Astrocyte of the cerebellum (primary cell): Measurements from ENCODE around the gene MYO1B.

Experiments
- DNase-seq: peaks from one replicate; pipeline ENCODE4 v3.0.0-alpha.2; 2011; ENCODE audit warnings: low read depth
- H3K4me3 ChIP-seq: 2 replicates; pipeline ENCODE4 v1.5.1; 2011; ENCODE audit warnings: mild to moderate bottlenecking, low read depth, low read length, moderate library complexity
- in situ Hi-C: cut with HindIII; loops from 2 replicates; pipeline ENCODE4 v1.10.0; 2017; ENCODE audit warnings: low sequenced_read_pairs
- TF ChIP-seq, protein P1 (sequence below): IDR thresholded peaks from 2 replicates; pipeline ENCODE4 v1.5.1; 2012; ENCODE audit warnings: low read length, low read depth, moderate library complexity, mild to moderate bottlenecking; ENCODE audit errors: missing control alignments

Gene MYO1B

DNA sequence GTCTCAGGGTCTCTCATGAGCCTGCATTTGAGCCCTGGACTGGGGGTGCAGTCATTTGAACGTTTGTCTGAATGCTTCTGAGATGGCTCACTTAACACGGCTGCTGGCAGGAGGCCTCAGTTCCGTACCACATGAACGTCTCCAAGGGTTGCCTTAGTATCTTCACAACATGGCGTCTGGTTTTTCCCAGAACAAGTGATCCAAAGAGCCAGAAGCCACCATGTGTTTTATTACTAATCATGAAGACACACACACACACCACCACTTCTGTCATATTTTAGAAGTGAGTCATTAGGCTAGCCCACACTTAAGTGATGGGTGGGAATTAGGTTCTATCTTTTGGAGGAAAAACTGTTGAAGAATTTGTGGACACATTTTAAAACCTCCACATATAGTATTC, 15.0 kb upstream of the MYO1B start:
- in situ Hi-C loops: no loop called here
- TF ChIP-seq, protein P1, sequence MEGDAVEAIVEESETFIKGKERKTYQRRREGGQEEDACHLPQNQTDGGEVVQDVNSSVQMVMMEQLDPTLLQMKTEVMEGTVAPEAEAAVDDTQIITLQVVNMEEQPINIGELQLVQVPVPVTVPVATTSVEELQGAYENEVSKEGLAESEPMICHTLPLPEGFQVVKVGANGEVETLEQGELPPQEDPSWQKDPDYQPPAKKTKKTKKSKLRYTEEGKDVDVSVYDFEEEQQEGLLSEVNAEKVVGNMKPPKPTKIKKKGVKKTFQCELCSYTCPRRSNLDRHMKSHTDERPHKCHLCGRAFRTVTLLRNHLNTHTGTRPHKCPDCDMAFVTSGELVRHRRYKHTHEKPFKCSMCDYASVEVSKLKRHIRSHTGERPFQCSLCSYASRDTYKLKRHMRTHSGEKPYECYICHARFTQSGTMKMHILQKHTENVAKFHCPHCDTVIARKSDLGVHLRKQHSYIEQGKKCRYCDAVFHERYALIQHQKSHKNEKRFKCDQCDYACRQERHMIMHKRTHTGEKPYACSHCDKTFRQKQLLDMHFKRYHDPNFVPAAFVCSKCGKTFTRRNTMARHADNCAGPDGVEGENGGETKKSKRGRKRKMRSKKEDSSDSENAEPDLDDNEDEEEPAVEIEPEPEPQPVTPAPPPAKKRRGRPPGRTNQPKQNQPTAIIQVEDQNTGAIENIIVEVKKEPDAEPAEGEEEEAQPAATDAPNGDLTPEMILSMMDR: no peak
- H3K4me3 ChIP-seq: no peak overlapping the region
- DNase-seq: peak; percentile 96

- in situ Hi-C loops: no loop called here
- TF ChIP-seq, protein P1: peak; percentile 36
- no peak overlapping the region for H3K4me3 ChIP-seq
- no peak for DNase-seq
Measured at GRCh38 chr2:191231995-191232394, 13.2 kb upstream of the MYO1B start.

GRCh38 chr2:191233533-191233932, 11.7 kb upstream of the MYO1B start:
- no peak for DNase-seq
- TF ChIP-seq, protein P1: no peak
- no peak overlapping the region for H3K4me3 ChIP-seq
- in situ Hi-C loops: no loop called here

DNA sequence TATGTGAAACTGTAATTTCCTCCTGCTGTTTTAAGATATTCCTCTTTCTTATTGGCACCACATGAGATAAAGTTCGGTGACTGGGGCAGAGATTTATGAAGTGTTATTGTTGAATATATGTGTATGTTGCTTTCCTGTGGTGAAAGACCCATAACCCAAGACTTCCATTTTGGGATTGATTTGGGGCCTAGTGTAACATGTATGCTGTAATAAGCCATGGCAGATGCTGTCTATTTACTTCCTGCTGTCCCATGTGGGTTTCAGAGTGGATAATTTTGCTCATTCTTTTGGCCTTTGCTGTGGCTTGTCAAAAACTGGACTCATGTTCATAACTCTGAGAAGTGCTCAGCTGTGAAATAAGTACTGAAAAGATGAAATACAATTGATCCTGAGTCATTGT, 10.8 kb upstream of the MYO1B start:
- TF ChIP-seq, protein P1: no peak
- DNase-seq: no peak
- no peak overlapping the region for H3K4me3 ChIP-seq
- in situ Hi-C loops: no loop called here

- in situ Hi-C loops: no loop called here
- H3K4me3 ChIP-seq: no peak overlapping the region
- DNase-seq: no peak
- TF ChIP-seq, protein P1: no peak
Measured at GRCh38 chr2:191240871-191241270, 4.3 kb upstream of the MYO1B start.

DNA sequence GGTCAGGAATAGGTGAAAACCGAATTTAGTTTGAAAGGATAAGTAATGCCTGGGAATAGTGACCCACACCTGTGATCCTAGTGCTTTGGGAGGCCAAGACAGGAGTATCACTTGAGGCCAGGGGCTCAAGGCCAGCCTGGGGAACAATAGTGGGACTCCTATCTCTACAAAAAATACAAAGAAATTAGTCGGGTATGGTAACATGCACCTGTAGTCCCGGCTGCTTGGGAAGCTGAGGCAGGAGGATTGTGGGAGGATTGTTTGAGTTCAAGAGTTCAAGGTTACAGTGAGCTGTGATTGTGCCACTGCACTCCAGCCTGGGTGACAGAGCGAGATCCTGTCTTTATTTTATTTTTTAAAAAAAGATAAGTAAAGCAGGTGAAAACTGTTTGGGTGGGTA, 3.8 kb upstream of the MYO1B start:
- in situ Hi-C loops: no loop called here
- H3K4me3 ChIP-seq: no peak overlapping the region

More for the DNA sequence above, 3.8 kb upstream of the MYO1B start:
- no peak for DNase-seq
- TF ChIP-seq, protein P1: no peak
